NCI-H1436 (cell line): ENCODE measurements around the gene TFG.

ENCODE experiments used
- DNase-seq: peaks from one replicate; lab custom pipeline; 2025; lab: John Stamatoyannopoulos, UW

Gene TFG

DNA sequence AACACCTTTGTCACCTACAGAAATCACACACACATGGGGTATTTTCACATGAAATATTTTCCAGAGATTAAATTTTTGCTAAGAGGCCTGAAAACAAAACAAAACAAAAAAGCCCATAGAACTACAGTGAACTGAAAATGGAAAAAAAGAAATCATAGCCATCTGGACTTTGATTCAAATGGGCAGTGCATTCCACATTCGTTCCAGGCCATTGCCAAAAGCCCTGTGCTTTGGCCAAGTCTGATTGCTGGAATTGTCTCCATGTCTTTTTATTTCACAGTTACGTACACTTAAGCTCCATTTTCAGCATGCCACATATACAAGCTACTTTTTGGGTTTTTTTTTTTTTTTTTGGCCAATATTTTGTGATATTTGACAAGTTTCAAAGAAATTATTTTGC is 47.1 kb downstream of the TFG start:
- no peak for DNase-seq

DNA sequence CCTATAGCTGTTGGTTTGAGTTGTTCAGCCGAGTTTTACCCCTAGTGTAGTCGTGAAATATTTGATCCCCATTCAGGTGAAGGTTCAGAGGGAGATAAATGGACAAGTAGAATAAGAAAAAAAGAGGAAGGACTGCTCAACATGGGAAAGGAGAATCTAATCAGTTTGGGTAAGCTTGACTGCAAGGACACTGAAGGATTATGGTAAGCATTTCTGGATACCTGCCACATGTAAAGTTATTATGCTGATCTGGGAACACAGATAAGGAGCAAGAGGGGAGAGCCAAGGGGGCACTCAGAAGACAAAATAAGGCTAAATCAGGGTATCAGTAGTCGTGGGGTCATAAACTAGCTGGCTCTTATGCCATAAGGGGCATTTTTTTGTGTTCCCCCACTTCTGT is 49.9 kb downstream of the TFG start:
- no peak for DNase-seq

DNA sequence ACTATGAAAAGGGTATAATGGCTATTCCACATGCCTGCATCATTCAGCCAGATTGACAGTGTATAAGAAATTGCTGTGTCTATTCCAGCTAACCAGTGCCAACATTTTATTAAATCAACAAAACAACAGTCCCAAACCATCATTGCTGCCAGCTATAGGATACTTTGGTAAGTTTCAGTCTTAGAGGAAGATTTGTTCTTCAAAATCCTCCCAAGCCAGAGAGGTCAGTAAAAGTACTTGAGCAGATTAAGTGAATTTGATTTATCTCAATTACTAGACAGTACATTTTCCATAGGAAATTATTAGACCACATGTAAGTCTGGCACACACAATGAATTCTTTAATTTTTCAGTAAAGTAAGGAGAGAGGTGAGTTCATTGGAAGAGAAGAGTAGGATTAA is 50.7 kb downstream of the TFG start:
- no peak for DNase-seq

DNA sequence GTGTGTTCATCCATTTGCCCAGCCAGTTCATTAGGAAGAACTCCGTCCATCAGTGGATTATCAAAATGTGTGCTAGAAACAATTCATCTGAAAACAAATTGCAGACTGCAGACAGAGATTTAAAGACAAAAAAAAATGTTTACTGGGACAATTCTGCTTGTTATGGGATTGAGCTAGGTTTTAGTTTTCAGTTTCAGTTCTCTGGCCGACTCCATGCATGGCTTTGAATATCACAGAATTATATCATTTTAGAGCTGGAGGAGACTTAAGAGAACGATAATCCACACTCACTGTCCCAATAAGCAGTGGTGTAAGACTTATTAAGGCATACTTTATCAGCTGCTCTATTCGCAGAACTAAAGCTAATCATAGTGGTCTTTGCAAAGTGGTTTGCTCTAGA is 51.1 kb downstream of the TFG start:
- no peak for DNase-seq

DNA sequence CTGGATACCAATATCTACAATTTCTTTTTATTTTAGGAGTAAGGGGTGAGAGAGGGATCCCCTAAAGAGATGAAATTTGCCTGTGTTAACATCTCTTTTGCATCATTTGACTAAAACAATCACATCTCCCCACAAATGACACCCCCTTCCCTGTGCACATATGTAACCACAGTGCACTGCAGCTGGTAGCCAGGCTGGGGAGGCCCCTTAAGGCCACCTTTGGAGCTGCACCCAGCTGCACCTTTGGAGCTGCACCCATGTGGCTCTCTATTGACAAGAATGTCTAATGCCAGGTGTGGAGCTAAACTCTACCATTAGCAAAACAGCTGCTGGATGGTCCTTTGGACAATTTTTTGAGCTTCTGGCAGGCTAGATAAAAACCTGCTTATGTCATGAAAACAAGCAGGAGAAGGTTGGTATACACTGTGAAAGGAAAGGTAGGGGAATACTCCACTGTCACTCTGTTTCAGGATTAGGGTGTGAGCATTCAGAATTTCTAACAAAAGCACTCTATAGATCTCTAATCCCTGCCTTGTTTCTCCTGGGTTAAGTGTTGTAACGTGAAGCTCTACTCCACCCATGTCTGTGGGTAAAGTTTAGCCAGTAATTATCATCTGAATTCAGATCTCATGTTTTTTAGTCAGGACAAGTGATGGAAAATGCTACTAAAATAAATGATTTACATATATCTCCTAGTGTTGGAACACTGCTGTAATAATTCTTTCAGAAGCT is 52.1 kb downstream of the TFG start:
- DNase-seq = peak; percentile 4

DNA sequence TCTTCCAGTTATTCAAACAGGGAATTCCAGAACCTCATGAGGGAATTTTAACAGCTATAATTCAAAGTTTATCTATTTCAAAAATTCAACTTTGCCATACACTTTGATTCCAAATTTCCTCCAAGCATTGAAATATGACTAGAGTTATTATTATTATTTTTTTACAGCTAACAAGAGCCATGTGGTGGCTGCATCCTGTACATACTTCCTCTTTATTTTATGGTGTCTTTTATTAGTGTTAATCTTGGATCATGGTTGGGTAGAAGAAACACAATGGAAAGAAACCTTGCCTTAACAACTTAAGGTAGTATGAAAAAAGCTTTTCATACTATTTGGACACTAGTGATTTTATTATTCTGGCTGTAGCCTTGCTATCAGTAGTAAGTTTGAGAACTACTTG is 52.7 kb downstream of the TFG start:
- DNase-seq = no peak

DNA sequence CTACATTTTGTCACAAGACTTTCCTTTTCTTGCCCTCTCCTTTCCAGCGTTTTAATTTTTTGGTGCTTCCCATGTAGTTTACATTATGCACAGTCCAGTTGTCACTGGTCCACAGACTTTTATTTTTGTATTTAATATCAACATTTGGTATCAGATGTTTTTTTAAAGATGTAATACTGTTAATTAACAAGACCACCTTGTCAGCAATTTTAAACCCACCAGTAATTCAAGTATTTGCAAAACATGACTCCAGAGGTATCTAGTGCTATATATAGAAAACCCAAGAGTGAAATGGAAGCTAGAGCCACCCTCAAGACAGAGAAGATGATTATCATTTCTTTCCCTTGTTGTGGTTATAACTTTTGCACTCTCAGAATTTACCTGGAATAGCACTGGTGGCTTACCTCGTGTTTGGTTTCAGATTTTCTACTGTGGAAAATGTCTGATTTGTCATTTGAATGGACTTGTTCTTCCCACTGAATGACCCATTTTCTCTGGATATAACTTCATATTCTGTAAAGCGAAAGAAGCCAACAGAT is 56.2 kb downstream of the TFG start:
- no peak for DNase-seq

DNA sequence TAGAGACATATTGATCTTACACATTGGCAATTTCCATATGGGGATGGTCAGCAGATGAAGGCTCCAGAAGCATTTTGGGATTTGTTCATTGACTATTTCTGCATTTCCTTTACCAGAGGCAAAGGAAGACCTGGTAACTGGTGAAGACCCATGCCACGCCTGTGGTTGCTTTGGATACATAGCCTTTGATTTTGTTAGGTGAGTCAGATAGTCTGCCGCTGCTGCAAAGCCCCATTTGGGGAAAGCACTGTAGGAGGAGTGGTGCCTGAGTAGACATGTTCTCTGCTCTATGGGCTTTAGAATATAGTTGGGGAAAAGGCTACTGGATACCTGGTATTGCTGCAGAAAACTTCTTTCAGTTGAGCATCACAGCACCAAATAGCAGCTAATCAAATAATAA is 56.8 kb downstream of the TFG start:
- DNase-seq = no peak

DNA sequence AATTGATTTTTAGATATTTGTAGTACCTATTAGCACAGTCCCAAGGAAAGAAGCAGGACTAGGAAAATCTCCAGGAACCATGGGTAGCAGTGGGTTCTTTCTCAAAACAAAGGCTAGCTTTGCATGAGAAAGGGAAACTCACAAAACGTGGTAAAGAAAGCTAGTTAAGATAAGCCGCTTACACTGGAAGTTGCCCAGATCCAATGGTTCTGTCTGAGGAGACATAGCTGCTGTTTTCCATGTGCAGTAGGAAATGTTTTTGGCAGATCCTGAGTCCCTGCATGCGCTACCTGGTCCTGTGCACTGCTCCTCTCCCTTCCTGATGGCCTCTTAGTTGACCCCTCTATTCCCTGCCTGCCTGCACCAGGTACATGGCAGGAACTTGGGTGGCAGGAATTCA is 60.4 kb downstream of the TFG start:
- no peak for DNase-seq

DNA sequence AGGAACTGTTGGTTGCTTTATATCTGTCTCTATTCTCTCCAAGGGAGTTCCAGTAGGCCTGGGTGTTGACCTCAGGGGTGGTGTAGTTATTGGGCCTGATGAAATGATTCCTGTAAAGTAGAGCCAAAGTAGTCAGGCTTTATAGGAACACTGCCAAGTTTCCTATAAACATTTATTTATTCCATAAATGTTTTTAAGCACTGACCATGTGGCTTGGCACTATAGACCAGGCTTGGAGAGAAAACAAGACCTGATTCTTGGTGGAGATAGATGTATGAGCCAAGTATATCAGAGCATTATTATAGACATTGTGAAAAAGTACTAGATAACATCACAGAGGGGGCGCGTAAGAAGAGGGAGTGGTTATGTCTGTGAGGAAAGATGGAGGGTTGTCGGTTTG is 65.9 kb downstream of the TFG start:
- DNase-seq = no peak

DNA sequence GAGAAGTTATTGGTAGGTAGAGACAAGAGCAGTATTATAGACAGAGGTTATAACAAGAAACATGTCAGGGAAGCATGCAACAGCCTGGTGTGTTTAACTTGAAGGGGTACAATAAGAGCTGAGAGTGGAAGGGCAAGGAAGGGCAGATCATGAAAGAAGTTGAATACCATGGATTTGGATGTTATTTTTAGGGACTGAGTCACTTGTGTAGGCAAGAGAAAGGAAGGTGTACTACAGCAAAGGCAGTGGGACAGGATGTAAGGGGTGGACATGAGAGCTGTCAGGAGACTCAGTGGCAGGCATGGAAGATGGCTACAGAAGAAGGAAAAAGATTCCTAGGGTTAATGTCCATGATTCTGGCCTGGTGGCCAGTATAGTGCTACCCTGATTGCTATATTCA is 66.4 kb downstream of the TFG start:
- DNase-seq = no peak

DNA sequence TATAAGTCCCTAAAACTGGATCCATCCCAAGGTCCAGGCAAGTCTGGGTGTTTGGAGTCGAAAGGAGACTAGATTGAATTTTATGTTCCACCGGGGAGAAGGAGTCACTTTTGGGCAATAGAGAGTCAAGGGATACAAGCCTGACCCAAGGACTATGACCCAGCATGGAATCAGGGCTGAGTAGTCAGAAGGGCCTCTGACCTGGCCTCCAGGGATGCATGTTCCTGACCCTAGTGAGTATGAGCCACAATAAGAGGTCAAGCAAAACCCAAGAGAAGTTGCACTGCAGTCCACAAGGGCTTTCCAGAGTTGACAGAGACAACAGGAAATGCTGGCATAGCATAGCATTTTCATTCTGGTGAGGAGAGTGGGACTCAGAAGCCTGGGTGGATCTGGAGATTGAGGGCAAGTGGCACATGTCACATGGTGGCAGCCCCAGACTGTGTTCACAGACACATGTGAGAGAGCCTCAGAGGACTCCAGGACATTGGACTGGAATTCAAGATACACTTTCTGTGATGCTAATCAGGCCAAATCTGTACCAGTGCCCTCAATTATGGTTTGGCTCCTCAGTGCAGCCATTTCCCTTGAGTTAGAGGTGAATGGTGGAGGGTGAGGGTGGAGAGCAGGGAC is 66.9 kb downstream of the TFG start:
- DNase-seq = no peak

DNA sequence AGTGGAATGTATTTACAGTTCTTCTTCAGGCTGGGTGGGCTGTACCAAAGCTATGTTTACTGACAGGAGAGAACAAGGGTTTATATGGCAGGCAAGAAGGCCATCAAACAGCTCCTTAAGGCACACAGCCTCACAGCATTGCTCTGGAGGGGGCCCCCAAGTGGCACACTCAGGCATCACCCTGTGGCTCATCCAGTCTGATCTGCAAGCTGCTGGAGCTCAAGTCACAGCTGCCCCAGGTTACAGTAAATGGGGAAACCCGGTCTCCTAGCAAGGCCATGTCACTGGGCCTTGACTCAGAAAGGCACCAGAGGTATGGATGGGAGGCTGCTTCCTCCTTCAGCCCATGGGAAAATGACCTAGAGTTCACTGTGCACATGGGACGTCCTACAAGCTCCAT is 67.5 kb downstream of the TFG start:
- DNase-seq = no peak

DNA sequence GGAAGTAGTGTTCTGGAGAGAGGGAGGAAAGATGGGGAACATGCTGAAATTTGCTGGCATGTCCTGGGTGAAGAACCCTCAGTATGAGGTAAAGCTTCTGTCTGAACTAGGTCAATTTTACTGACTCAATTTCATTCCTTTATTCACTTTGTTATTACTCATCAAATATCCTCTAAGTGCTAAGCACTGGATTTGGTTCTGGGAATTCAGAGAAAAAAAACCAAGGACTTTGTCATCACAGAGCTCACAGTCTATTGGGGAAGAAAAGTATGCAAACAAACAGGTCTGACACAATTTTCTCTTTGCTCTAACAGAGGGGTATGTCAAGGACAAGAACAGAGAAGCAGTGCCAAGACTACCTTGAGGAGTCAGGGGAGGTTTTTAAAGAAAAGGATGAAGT is 68.0 kb downstream of the TFG start:
- no peak for DNase-seq

DNA sequence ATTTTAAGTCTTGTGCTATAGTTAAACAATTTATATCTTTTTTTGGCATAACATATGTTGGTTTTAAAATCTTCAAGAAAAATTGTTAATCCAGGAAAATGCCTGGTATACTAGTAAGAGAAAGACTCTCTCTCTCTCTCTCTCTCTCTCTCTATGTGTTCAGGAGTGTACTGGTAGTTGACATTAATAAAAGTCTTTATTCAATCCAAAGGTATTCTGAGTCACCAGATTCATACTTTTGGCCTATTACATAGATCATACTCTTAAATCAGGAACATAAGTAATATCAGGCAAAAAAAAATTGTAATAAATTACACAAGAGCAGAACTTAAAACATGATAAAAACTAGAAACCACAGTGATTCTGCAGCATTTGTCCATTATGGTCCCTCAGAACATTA is 70.2 kb downstream of the TFG start:
- no peak for DNase-seq

DNA sequence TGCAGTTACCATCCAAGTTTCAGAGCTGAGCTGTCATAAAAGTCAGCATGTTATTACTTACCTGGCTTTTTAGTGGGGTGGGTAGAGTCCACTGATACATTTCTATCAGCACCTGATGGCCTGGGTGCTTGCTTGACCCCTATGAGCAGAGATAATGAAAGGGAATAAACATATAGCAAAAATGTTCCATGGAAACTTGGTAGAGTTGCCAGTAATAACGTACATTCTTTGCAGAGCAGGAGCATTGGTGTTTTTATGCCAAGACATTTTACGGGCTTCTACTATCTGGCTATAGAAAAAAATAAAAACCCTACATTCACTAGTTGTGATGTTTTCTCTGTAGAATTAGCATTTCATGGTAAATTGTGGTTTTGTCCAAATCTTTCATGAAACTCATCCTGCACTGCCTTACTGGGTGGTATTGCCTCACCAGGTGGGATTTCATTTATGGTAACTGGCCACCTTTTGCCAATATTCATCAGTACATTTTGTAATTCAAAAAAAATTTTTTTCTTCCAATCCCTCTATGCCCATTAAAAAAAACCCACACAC is 70.9 kb downstream of the TFG start:
- DNase-seq = no peak

DNA sequence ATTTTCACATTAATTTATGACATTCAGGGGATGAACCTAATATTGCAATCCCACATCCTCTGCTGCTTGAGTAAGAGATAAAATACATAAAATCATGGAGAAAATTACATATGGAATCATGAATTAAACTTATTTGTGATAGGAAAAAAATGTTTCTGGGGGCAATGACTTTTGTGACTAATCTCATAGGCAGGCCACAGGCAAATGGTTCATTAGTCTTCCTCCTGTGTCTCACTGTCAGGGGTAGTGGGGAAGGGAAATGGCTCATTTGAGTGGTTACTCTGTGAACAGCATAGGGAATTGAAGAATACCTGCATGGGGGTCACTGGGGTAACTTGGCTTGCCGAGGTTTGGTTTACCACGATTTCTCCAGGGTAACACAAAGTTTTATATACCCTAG is 72.0 kb downstream of the TFG start:
- no peak for DNase-seq

DNA sequence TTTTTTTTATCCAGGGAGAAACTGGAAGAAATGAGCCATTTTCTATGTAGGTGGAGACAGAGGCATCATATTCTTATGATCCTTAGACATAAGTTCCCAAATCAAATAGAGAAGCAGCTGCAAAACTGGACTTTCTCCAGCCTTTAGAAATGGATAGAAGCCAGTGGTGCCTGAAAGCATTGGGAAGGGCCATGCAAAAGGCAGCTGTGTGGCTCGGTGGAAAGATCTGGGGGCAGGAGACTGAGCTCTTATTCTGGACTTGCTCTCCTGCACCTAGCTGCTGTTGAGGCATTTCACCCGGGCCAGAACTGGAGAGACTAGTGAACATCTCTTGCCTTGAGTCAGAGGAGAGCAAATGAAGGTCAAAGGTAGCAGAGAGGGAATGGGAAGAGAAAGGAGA is 73.1 kb downstream of the TFG start:
- DNase-seq = no peak

DNA sequence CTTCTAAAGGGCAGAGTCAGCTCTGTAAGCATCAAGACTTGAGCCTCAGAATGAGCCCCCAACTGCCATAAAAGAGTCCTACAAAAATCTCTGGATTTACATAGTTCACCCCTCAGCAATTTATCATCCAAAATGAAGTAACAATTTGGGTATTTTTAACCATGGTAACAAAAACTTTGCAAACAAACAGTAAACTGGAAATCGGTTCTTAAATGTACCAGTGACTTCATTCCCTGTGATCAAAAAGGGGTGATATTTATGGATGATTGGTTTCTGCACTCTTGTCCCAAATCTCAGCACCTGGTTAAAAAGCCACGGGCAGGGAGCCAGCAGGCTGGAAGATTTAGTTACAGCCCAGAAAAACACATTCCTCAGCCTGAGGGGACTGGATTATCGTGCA is 73.6 kb downstream of the TFG start:
- DNase-seq = no peak

DNA sequence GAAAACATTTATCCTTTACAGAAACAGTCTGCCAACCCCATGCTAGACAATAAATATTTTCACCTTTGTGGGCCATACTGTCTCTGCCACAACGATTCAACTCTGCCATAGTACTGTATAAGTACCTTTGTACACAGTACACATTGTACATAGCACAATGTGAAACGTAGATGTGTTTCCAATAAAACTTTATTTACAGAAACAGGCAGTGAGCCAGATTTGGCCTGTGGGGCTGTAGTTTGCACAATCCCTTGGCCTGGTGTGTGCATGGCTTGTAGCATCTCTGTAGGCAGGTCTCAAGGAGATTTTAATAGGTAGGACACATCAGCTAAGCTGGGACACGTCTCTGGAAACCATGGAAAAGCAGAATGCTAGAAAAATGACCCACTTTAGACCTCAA is 74.3 kb downstream of the TFG start:
- no peak for DNase-seq

DNA sequence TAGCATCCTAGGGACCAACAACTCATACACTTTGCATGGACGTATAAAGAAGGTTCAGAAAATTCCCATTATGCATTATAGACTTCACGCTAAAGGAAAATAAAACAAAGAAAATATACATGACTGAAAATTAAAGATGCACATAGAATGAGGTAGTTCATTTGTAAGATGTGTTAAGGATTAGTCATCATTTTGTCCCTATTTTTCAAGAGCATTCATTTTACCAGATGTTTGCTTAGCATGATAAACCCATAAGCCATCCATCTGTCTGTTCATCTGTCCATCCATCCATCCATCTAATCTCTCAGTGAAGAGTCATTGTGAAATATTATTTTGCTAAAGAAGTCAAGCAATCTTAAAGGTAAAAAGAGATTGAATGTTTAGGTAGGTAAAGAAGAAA is 80.3 kb downstream of the TFG start:
- DNase-seq = no peak

DNA sequence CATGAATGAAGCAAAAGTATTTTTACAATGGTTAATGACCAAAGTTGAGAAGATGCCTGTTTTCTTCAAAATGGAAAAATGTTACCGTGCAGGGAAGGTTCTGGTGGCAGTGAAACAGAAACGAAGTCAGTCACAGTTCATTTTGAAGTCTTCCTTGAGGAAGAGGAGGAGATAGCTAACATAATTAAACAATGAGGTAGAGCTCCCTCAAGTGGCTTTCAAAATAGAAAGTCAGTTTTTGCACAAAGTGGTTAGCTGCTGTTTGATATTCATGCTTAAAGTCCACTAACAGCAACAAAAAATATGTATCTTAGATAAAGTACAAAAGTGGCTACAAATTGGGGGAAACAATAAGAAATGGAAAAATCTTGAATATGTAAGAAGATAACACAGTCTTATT is 87.3 kb downstream of the TFG start:
- DNase-seq = no peak

DNA sequence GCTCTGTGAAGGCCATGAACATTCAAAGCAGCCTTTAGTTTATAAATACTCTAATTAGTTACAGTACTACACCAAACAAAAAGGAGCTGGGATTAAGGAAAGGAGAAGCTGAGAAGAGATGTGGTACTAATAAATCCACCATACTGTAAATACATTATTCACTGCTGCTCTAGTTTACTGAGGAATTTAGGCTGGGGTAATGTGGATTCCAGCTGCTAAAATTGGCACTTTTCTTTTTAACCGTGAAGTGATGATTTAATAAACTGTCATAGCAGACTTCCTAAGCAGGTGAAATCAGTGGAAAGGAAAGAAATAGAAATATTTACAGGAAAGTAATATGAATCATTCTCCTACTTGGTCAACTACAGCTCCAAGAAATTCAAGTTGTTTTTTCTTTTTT is 88.7 kb downstream of the TFG start:
- no peak for DNase-seq
